Panc1 (cell line): ENCODE measurements around the gene ADSS1. TPM values are rescaled to one million over a fixed set of nuclear protein-coding genes. Genes with fewer than 3 reads are reported as not detected.

Source experiments
- ATAC-seq: fragments of 200-7000 bp; cut with Tn5 transposase; 2 replicates; pipeline ENCODE4 v1.9.1; 2020; ENCODE audit warnings: mild to moderate bottlenecking, moderate library complexity
- BruUV-seq: library from RNA; stranded (reverse); fragments of 400-500 nt; replicated peaks from 2 replicates; lab custom pipeline; 2021; lab: Mats Ljungman, UMichigan
- CTCF ChIA-PET: fragments of 300-600 bp; sonication (Branson Sonifier 250); formaldehyde crosslinking; loops from one replicate; lab custom pipeline; 2022; ENCODE audit warnings: antibody characterized with exemption; lab: Charles Lee
- POLR2A ChIA-PET: fragments of 300-600 bp; sonication (Branson Sonifier 250); formaldehyde crosslinking; loops from one replicate; lab custom pipeline; 2022; ENCODE audit warnings: antibody characterized with exemption; lab: Charles Lee
- DNase-seq: peaks from one replicate; pipeline ENCODE4 v3.0.0-alpha.2; 2010; ENCODE audit warnings: low read depth, low spot score
- H3K27ac ChIP-seq: 2 replicates; pipeline ENCODE4 v1.5.1; 2011; ENCODE audit warnings: mild to moderate bottlenecking, low read length, inconsistent platforms
- H3K27me3 ChIP-seq: fragments of 200-500 bp; sonication (Bioruptor generic); 2 replicates; pipeline ENCODE4 v1.6.0; 2014; ENCODE audit warnings: low read length, inconsistent platforms; ENCODE audit not compliant: control insufficient read depth, insufficient read depth
- H3K36me3 ChIP-seq: fragments of 200-500 bp; sonication (Bioruptor generic); 2 replicates; pipeline ENCODE4 v1.5.1; 2014; ENCODE audit warnings: inconsistent platforms, mild to moderate bottlenecking, low read length, moderate library complexity; ENCODE audit not compliant: control insufficient read depth, insufficient read depth
- H3K4me1 ChIP-seq: 2 replicates; pipeline ENCODE4 v1.5.1; 2011; ENCODE audit warnings: inconsistent platforms, mild to moderate bottlenecking, low read length, moderate library complexity; ENCODE audit not compliant: control insufficient read depth, insufficient read depth
- H3K4me3 ChIP-seq, 2 experiments: 2 replicates each; pipeline ENCODE4 v1.5.1; 2011 to 2012; ENCODE audit warnings: low read depth in 2 of 2, low read length in 2 of 2, mild to moderate bottlenecking in 2 of 2, inconsistent platforms in 1 of 2, moderate library complexity in 1 of 2
- H3K9me3 ChIP-seq: fragments of 200-500 bp; sonication (Bioruptor generic); 2 replicates; pipeline ENCODE4 v1.5.1; 2014; ENCODE audit warnings: low read depth, mild to moderate bottlenecking, inconsistent platforms, low read length, moderate library complexity; ENCODE audit not compliant: control insufficient read depth, insufficient read depth
- POLR2AphosphoS5 ChIP-seq: IDR thresholded peaks from 2 replicates; pipeline ENCODE4 v1.6.1; 2012; ENCODE audit warnings: mild to moderate bottlenecking, low read depth, low read length, moderate library complexity
- SIN3A ChIP-seq: IDR thresholded peaks from 2 replicates; pipeline ENCODE4 v1.6.1; 2012; ENCODE audit warnings: low read depth, mild to moderate bottlenecking, low read length, moderate library complexity, borderline replicate concordance; ENCODE audit not compliant: insufficient read depth
- TCF7L2 ChIP-seq: IDR thresholded peaks from 2 replicates; pipeline ENCODE4 v1.6.1; 2011; ENCODE audit warnings: mild to moderate bottlenecking, low read depth, low read length, inconsistent platforms
- in situ Hi-C: cut with HindIII; loops from 2 replicates; pipeline ENCODE4 v1.10.0; 2016; ENCODE audit warnings: low sequenced_read_pairs, low pct_unique_long_range_greater_than_20kb
- intact Hi-C: fragments of 100-400 bp; cut with micrococcal nuclease; formaldehyde crosslinking; loops from one replicate; pipeline ENCODE4 v1.10.0; 2022; ENCODE audit not compliant: unreplicated experiment
- total RNA-seq: library from RNA; stranded (reverse); gene quantifications from one replicate; pipeline ENCODE4 v1.2.1, GENCODE V29; 2021; ENCODE audit not compliant: unreplicated experiment
- TF ChIP-seq, protein P1 (sequence below), 2 experiments: IDR thresholded peaks; 2 replicates each; pipeline ENCODE4 v1.6.1; 2011 to 2012; ENCODE audit warnings: low read depth in 2 of 2, control low read depth in 1 of 2, low read length in 1 of 2, mild to moderate bottlenecking in 1 of 2, moderate library complexity in 1 of 2; ENCODE audit not compliant: insufficient read depth in 1 of 2
- TF ChIP-seq, protein P2 (sequence below): fragments of 450-650 bp; IDR thresholded peaks from 2 replicates; pipeline ENCODE4 v1.5.1; 2017; ENCODE audit warnings: mild to moderate bottlenecking

Gene ADSS1
- total RNA-seq, 1 experiment from 2014 or later: 9.4 TPM

DNA sequence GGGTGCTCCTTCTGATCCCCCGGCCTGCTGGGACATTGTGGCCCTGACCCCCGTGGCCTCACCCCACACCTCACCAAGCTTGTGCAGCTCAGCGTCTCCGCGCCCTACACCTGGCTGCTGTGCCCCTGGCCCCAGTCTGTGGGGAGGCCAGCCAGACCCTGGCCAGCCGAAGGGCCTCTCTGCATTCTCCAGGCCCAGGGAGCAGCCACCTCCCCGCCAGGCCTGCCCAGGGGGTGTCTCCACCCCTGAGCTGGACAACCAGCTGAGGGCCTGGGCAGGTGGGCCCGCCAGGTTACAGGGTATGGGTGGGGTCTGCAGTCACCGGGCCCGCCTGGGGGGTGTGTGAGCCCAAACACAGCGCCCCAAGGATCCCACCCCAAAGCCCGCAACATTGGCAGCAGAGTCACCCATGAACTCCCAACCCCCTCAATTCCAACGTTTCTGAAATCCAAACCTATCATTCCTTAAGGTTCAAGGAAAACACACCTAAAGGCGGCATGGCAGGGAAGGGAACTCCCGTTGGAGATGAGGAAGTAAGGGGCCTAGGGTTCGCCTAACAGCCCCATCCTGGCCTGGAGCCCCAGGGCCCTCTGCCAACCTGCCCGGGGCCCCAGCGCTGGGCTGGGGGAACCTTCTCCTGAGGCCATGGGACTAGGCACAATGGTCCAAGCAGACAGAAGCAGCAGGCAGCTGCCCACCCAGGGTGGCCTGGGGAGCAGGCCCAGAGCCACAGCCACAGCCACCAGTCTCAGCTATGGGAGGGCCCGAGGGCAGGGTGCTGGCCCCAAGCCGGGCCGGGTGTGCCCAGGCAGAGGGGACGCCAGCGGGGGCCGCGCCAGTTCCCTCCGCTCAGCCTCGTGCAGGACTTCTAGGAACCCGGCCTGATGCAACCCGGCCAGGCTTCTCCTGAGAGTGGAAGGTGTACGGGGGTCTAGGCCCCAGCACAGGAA lies 63.0 kb downstream of the ADSS1 start:
- Histone ChIP-seq H3K36me3 (no peaks in the 10 kb centered on the region), H3K4me3 (no peak overlapping the region), H3K27ac (no peak overlapping the region), H3K4me1 (peaks cover 7% of the 10 kb centered on the region), H3K9me3 (no peaks in the 10 kb centered on the region), H3K27me3 (no peaks in the 10 kb centered on the region)
- CTCF ChIA-PET: no interaction called here
- TF ChIP-seq, protein P1, sequence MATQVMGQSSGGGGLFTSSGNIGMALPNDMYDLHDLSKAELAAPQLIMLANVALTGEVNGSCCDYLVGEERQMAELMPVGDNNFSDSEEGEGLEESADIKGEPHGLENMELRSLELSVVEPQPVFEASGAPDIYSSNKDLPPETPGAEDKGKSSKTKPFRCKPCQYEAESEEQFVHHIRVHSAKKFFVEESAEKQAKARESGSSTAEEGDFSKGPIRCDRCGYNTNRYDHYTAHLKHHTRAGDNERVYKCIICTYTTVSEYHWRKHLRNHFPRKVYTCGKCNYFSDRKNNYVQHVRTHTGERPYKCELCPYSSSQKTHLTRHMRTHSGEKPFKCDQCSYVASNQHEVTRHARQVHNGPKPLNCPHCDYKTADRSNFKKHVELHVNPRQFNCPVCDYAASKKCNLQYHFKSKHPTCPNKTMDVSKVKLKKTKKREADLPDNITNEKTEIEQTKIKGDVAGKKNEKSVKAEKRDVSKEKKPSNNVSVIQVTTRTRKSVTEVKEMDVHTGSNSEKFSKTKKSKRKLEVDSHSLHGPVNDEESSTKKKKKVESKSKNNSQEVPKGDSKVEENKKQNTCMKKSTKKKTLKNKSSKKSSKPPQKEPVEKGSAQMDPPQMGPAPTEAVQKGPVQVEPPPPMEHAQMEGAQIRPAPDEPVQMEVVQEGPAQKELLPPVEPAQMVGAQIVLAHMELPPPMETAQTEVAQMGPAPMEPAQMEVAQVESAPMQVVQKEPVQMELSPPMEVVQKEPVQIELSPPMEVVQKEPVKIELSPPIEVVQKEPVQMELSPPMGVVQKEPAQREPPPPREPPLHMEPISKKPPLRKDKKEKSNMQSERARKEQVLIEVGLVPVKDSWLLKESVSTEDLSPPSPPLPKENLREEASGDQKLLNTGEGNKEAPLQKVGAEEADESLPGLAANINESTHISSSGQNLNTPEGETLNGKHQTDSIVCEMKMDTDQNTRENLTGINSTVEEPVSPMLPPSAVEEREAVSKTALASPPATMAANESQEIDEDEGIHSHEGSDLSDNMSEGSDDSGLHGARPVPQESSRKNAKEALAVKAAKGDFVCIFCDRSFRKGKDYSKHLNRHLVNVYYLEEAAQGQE (IDR thresholded peaks at IDR 0.05; ENCODE audit: insufficient read depth in 1 of 2, low read depth in 2 of 2, low read length in 1 of 2): no peak
- TF ChIP-seq, protein P2, sequence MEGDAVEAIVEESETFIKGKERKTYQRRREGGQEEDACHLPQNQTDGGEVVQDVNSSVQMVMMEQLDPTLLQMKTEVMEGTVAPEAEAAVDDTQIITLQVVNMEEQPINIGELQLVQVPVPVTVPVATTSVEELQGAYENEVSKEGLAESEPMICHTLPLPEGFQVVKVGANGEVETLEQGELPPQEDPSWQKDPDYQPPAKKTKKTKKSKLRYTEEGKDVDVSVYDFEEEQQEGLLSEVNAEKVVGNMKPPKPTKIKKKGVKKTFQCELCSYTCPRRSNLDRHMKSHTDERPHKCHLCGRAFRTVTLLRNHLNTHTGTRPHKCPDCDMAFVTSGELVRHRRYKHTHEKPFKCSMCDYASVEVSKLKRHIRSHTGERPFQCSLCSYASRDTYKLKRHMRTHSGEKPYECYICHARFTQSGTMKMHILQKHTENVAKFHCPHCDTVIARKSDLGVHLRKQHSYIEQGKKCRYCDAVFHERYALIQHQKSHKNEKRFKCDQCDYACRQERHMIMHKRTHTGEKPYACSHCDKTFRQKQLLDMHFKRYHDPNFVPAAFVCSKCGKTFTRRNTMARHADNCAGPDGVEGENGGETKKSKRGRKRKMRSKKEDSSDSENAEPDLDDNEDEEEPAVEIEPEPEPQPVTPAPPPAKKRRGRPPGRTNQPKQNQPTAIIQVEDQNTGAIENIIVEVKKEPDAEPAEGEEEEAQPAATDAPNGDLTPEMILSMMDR: no peak
- TF ChIP-seq SIN3A (no peak), TCF7L2 (no peak), POLR2AphosphoS5 (no peak)
- in situ Hi-C loops (no loop called here), intact Hi-C loops (no loop called here)
- BruUV-seq: no TSS peak
- no peak for ATAC-seq
- no peak for DNase-seq
- POLR2A ChIA-PET: no interaction called here

DNA sequence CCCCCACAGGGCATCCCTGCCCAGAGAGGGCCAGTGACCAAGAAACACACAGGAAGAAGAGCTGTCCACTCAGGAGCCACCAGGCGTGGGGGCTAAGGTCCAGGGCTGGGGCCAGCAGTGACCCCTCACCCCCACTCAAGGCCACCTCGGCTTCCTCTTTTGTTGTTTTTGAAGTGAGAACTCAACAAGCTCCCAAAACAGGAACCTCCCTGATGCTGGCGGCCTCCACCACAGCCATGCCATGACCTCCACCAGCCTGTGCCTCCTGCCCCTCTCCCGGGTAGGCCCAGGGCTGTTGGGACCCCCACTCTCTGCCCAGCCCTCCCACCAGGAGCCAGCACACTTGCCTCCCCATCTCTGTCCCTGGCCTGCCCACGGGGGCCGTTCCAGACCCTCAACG lies 63.7 kb downstream of the ADSS1 start:
- BruUV-seq: no TSS peak
- DNase-seq (no peak), ATAC-seq (no peak)
- in situ Hi-C loops: no loop called here
- TF ChIP-seq SIN3A (no peak), POLR2AphosphoS5 (no peak), TCF7L2 (no peak)
- TF ChIP-seq, protein P2: no peak
- TF ChIP-seq, protein P1 (IDR thresholded peaks at IDR 0.05; ENCODE audit: insufficient read depth in 1 of 2, low read depth in 2 of 2, low read length in 1 of 2): no peak
- Histone ChIP-seq H3K27ac (no peak overlapping the region), H3K9me3 (no peaks in the 10 kb centered on the region), H3K4me1 (peaks cover 15% of the 10 kb centered on the region), H3K36me3 (no peaks in the 10 kb centered on the region), H3K27me3 (no peaks in the 10 kb centered on the region), H3K4me3 (no peak overlapping the region)
- intact Hi-C loops: no loop called here
- ChIA-PET CTCF (no interaction called here), POLR2A (no interaction called here)
